GM18508 (cell line): ENCODE data around the gene CLEC1A.

Source experiments
- ATAC-seq: cut with Tn5 transposase; IDR thresholded peaks from one replicate; pipeline ENCODE4 v1.9.1; 2021; ENCODE audit warnings: moderate number of reproducible peaks; ENCODE audit not compliant: insufficient read depth, unreplicated experiment

The CLEC1A gene

DNA sequence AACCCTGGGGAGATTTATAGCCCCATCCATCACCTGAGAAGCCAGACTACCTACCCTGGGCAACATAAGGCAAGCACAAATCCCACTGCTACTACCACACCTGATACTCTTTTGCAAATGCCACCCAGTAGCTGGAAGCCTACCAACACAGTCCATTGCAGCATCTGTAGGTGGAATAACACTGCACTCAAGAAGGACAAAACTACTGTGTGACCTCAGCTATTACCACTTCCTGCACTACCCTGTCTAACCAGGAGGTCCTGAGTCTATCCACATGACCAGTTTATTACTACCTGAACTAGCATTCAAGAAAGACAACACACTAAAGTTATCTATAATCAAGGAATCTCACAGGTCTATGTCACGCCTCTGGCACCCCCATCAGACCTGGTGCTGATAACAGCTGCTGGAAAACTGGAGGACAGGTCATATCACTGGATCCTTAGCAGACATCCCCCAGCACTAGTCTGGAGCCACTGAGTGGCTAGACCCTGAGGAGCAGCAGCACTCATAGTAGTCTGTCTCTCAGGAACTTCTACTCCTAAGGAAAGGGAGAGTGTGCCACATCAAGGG lies 2.9 kb upstream of the CLEC1A start:
- no peak for ATAC-seq

DNA sequence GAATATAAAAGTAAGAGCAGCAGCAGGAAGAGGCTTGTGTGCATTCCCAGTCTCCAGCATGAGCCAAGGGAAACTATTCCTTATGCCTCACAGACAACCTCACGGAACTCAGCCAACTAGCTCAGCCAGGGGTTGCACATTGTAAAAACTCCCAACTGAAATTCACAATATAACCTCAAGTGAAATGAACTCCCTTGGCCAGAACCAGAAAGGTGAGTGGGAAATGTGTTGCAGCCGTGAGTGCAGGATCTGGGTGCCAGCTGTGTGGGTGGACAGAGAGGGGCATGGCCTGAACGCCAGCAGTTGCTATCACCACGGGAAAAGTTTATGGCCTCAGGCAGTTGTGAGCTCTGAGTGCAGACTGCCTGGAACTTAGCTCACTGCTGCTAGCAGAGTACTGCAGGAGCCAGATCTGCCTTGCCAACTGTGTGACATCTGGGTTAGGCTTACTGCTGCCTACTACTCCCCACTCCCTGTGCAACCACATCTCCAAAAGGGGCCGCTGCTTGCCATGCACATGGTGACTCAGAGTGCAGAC lies 2.3 kb upstream of the CLEC1A start:
- ATAC-seq = no peak

DNA sequence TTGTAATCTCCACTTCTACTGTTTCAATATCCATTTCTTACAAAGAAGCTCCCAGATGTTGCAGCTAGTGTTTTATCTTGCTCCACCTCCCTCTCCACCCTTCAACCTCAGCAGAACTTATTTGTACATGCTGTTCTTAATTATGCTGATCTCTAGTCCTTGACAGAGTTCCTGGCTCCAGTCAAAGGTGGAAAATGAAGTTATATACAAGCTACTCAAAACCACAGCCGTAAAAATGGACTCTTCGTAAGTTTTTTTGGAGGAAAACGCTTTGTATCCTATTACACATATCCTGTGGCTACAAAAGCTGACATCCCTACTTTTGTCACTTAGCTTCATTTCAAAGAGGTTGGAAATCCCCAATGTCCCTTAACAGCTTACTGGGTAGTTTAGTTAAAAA lies 1.3 kb downstream of the CLEC1A start:
- ATAC-seq = no peak

GRCh38 chr12:10095971-10096370 lies 2.8 kb downstream of the CLEC1A start:
- no peak for ATAC-seq

DNA sequence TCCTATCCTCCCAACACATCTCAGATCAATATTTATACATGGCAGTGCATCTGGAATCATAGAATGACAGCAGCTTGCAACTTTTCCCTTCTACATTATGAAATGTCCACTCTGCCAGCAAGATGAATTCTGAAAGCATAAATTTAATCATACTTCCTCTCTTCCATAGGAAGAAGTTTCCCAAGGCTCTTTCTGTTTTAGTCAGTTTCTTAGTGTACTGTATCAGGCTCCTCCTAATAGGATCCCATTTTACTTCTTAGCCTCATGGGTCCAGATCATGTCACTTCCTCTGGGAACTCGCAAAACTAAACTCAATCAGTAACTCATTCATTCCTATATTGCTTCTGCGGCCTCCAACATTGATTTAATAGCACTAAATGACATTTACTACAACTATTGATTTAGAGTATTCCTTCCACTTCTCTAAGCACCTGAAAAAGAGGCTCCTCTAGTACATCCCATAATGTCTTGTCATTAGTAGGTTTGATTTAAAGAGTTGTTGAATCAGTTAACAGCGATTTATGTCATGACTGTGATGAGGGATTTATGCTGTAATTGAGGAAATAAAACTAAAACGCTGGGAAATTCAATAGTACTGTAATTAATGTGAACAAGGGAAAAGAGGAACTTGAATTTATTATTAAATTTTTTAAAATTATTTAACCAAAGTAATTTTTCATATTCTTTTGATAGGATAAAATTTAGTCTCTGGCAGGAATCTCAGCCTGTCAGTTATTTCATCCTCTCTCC lies 4.0 kb downstream of the CLEC1A start:
- ATAC-seq = no peak

DNA sequence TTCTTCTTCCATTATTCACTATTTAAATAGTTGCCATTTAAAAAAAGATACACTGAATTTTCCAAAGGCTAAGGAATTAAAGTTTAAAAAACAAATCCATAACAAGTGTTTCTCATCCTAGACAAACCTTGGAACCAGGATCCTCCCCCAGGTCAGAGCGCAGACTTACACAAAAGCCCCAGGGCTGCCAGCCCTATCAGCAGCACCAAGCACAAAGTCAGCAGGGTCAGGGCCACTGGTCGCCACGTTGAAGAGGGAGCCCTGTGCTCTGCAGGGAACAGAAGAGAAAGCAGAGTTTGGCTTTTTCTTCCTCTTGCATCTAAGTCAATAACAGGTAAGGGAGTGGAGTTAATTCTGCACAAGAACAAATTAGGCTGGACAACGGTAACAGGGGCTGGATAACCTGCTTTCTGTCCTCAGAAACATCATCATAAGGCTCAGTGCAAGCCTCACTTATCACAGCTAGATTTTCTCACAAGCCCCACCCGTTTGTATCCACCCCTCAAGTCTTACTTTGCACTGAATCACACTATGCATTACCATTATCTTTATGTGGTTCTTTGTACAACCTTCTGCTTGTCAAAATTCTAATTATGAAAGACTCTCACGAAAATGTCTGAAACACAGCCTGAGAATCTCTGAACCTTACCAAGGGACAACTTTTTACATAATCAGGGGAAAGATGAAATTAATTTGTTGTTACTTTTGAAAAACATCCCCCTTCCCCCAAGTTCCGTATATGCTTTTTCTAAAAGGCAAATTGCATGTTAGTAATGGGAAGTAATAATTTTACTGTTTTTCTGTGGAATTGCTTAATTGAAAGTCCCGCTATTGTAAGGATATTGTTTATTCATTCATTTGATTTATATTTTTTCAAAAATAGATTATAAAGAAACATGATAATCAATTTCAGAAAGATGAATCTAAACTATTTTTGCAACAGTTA lies 9.6 kb downstream of the CLEC1A start:
- ATAC-seq = no peak

DNA sequence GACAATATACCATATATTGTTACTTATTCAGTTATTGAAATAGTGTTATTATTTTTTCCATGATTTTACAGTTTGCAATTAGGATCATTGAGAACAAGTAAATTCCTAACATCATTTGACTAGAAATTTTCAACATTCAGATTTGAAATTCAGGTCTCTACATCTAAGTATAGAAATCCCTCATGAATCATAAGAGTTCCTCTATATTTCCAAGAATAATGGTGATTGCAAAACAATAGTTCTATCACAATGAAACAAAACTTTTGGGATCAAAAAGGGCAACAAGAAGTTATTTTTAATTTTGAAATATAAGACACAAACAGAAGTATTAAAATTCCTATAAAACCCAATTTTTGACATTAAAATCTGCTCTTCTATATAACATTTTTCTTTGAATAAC lies 10.8 kb downstream of the CLEC1A start:
- ATAC-seq = no peak

- no peak for ATAC-seq
These were observed 12.4 kb downstream of the CLEC1A start for GRCh38 chr12:10086387-10086786.

- ATAC-seq = no peak
These were observed 14.1 kb downstream of the CLEC1A start for GRCh38 chr12:10084733-10085132.

GRCh38 chr12:10082117-10082874 lies 16.5 kb downstream of the CLEC1A start:
- no peak for ATAC-seq

- no peak for ATAC-seq
These were observed 23.3 kb downstream of the CLEC1A start for GRCh38 chr12:10075451-10075850.

GRCh38 chr12:10073261-10073660 lies 25.5 kb downstream of the CLEC1A start:
- no peak for ATAC-seq

GRCh38 chr12:10072131-10072530 lies 26.7 kb downstream of the CLEC1A start:
- no peak for ATAC-seq

DNA sequence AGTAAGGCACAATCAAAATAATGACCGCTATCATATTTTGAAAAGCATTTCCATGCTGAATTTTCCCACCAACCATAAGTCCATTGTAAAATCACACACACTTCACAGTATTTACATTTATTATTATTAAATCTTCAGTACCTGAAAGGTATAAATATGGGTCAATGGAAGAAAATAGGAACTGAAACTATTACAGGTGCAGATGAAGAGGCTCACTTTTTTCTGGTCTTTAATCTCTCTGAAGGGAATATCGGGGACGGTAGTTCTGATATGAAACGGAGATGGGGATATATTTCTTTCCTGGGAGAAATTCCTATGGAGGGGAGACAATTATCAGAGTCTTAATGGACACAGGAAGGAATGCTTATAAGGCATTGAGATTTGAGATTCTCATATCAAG lies 28.4 kb downstream of the CLEC1A start:
- no peak for ATAC-seq

DNA sequence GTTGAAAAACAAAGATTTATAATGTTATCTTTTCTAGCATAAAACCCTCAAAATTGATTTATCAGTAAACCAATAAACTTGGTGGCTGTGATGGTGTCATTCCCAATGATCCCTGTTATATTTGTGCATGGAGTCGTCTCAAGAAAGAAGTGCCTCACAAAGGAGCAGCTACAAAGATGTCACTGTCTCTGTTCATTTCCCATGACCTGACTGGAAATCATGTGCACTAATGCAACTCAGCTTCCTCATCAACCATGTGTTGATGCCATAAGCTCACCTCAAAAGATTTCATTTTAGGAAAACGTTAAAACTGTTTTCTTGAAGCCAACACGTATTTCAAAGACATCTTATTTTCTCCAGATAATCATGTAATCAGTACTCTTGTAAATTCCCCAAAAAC lies 28.8 kb downstream of the CLEC1A start:
- no peak for ATAC-seq

GRCh38 chr12:10069099-10069498 lies 29.7 kb downstream of the CLEC1A start:
- no peak for ATAC-seq

GRCh38 chr12:10068644-10069043 lies 30.1 kb downstream of the CLEC1A start:
- ATAC-seq = no peak

GRCh38 chr12:10067942-10068341 lies 30.8 kb downstream of the CLEC1A start:
- no peak for ATAC-seq

DNA sequence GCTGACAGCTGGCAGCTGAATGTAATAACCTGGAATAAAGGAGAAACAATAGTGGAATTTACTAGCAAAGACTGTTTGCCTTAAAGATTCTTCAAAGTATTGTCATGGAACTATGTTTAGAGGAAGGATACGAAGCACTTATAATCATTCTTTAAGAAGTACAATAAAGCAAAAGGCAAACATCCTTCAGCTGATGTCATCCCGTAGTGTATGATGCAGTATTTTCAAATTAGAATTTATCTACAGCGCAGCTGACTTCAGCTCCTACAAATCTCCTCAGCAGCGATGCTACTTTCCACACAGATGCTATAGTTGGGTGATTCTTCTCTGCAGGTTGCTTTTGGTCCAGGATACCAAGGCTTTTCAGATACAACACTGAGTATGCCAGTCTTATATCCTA lies 31.5 kb downstream of the CLEC1A start:
- ATAC-seq = no peak

- no peak for ATAC-seq
These were observed 33.5 kb downstream of the CLEC1A start for GRCh38 chr12:10065241-10065640.
